PC-3 (cell line): Measurements from ENCODE around the gene GPN3. TPM values are rescaled to one million over a fixed set of nuclear protein-coding genes. Genes with fewer than 3 reads are reported as not detected.

Experiments used
- ATAC-seq: fragments of 200-7000 bp; cut with Tn5 transposase; 2 replicates; pipeline ENCODE4 v1.9.1; 2020; ENCODE audit warnings: mild to moderate bottlenecking, moderate library complexity
- BruUV-seq: library from RNA; stranded (reverse); fragments of 400-500 nt; replicated peaks from 2 replicates; lab custom pipeline; 2021; lab: Mats Ljungman, UMichigan
- CTCF ChIA-PET: fragments of 300-600 bp; sonication (Branson Sonifier 250); formaldehyde crosslinking; loops from one replicate; lab custom pipeline; 2022; ENCODE audit warnings: antibody characterized with exemption; lab: Charles Lee
- POLR2A ChIA-PET: fragments of 300-600 bp; sonication (Branson Sonifier 250); formaldehyde crosslinking; loops from one replicate; lab custom pipeline; 2022; ENCODE audit warnings: antibody characterized with exemption; ENCODE audit not compliant: unreplicated experiment; lab: Charles Lee
- DNase-seq: peaks from one replicate; pipeline ENCODE4 v3.0.0-alpha.2; 2015
- H2AFZ ChIP-seq: fragments of 300-600 bp; sonication (generic); 2 replicates; pipeline ENCODE4 v1.6.0; 2016; ENCODE audit warnings: antibody characterized with exemption, low read length
- H3F3A ChIP-seq: fragments of 300-600 bp; sonication (generic); one replicate; pipeline ENCODE4 v1.6.0; 2017; ENCODE audit warnings: antibody characterized with exemption, low read length, control low read depth, mild to moderate bottlenecking; ENCODE audit not compliant: unreplicated experiment
- H3K27ac ChIP-seq: fragments of 300-600 bp; sonication (generic); 2 replicates; pipeline ENCODE4 v1.5.1; 2016; ENCODE audit warnings: mild to moderate bottlenecking, low read length
- H3K27me3 ChIP-seq: fragments of 300-600 bp; sonication (generic); 2 replicates; pipeline ENCODE4 v1.6.1; 2016; ENCODE audit warnings: low read length, mixed read lengths
- H3K36me3 ChIP-seq: fragments of 300-600 bp; sonication (generic); 2 replicates; pipeline ENCODE4 v1.6.1; 2016; ENCODE audit warnings: low read depth, mixed run types, low read length, mixed read lengths
- H3K4me1 ChIP-seq: fragments of 300-600 bp; sonication (generic); 2 replicates; pipeline ENCODE4 v1.5.1; 2016; ENCODE audit warnings: low read length; ENCODE audit not compliant: insufficient read depth
- H3K4me2 ChIP-seq: fragments of 300-600 bp; sonication (generic); 2 replicates; pipeline ENCODE4 v1.6.0; 2016; ENCODE audit warnings: low read length
- H3K4me3 ChIP-seq: fragments of 300-600 bp; sonication (generic); 2 replicates; pipeline ENCODE4 v1.5.1; 2016; ENCODE audit warnings: mild to moderate bottlenecking, low read length, mixed read lengths
- H3K79me2 ChIP-seq: fragments of 300-600 bp; sonication (generic); 2 replicates; pipeline ENCODE4 v1.6.1; 2017; ENCODE audit warnings: low read length, mixed read lengths
- H3K9ac ChIP-seq: fragments of 300-600 bp; sonication (generic); 2 replicates; pipeline ENCODE4 v1.6.0; 2016; ENCODE audit warnings: mild to moderate bottlenecking, low read length
- H3K9me2 ChIP-seq: fragments of 300-600 bp; sonication (generic); replicated peaks from 2 replicates; pipeline ENCODE4 v1.6.1; 2016; ENCODE audit warnings: mixed run types, low read length, mixed read lengths
- H3K9me3 ChIP-seq: fragments of 300-600 bp; sonication (generic); 2 replicates; pipeline ENCODE4 v1.6.1; 2016; ENCODE audit warnings: low read length, mixed read lengths
- H4K20me1 ChIP-seq: fragments of 300-600 bp; sonication (generic); 2 replicates; pipeline ENCODE4 v1.6.1; 2016; ENCODE audit warnings: low read length, mixed read lengths
- EZH2 ChIP-seq: fragments of 300-600 bp; sonication (generic); IDR thresholded peaks from one replicate; pipeline ENCODE4 v1.6.1; 2017; ENCODE audit warnings: antibody characterized with exemption, mild to moderate bottlenecking, low read length; ENCODE audit not compliant: unreplicated experiment
- EZH2phosphoT487 ChIP-seq: fragments of 300-600 bp; sonication (generic); IDR thresholded peaks from 2 replicates; pipeline ENCODE4 v1.6.1; 2018; ENCODE audit warnings: mild to moderate bottlenecking, antibody characterized with exemption, low read length, borderline replicate concordance
- intact Hi-C: fragments of 100-400 bp; cut with micrococcal nuclease; formaldehyde crosslinking; loops from 2 replicates; pipeline ENCODE4 v1.9.0; 2023
- total RNA-seq: library from RNA; depleted of rRNA; stranded (reverse); fragments of >200 nt; gene quantifications from 2 replicates; pipeline ENCODE4 v1.2.3, GENCODE V29; 2014
- TF ChIP-seq, protein P1 (sequence below): fragments of 300-600 bp; sonication (generic); conservative IDR thresholded peaks from 2 replicates; pipeline ENCODE4 v1.5.1; 2017; ENCODE audit warnings: antibody characterized with exemption, low read depth, mild to moderate bottlenecking, low read length

Gene GPN3
- total RNA-seq, 1 experiment from 2014 or later, result 32.5 TPM

DNA sequence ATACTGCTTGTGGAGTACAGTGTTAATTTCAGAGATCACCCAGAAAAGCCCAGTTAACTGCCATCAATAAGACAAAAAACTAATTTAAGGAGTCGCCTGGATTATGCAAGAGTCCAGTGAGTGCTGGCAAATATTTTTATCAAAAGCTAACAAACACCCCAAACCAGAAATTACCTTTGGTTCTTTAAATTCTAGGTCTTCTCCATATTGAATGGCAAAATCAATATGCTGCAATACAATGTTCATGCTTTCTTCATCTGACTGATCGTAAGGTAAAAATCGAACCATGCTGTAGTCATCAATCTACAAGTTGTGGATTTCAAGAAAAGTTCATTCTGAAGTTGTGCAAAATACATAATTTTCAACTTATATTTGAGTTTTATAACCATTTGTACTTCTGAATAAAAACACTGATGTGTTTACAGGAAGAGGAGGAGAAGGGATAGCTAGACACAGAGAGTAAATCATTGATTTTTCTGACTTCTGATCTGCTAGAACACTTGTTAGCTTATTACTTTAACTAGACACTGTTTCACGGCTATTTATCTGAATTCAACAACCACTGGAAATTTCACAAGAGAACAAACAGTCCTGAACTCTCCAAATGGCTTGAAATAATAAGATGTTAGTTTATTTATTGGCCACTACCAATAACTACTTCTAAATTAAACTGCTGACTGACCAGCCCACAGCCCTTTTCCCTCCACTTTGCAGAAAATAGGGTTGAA is 14.3 kb downstream of the GPN3 start:
- H3K9me2 ChIP-seq, result no peaks in the 10 kb centered on the region
- intact Hi-C loops, result no loop called here
- TF ChIP-seq, protein P1, sequence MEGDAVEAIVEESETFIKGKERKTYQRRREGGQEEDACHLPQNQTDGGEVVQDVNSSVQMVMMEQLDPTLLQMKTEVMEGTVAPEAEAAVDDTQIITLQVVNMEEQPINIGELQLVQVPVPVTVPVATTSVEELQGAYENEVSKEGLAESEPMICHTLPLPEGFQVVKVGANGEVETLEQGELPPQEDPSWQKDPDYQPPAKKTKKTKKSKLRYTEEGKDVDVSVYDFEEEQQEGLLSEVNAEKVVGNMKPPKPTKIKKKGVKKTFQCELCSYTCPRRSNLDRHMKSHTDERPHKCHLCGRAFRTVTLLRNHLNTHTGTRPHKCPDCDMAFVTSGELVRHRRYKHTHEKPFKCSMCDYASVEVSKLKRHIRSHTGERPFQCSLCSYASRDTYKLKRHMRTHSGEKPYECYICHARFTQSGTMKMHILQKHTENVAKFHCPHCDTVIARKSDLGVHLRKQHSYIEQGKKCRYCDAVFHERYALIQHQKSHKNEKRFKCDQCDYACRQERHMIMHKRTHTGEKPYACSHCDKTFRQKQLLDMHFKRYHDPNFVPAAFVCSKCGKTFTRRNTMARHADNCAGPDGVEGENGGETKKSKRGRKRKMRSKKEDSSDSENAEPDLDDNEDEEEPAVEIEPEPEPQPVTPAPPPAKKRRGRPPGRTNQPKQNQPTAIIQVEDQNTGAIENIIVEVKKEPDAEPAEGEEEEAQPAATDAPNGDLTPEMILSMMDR, result no peak
- TF ChIP-seq EZH2phosphoT487 (no peak), EZH2 (no peak)
- ATAC-seq (no peak), DNase-seq (no peak)
- no TSS peak for BruUV-seq
- H3F3A ChIP-seq, result peaks cover 3% of the 10 kb centered on the region
- no peaks in the 10 kb centered on the region for H3K27me3 ChIP-seq
- H3K36me3 ChIP-seq, result peaks cover 9% of the 10 kb centered on the region; the same call in 1 of the 2 replicates
- ChIA-PET CTCF (no interaction called here), POLR2A (no interaction called here)
- no peak overlapping the region for H3K4me2 ChIP-seq
- H3K4me1 ChIP-seq, result 0 out of 2 replicates have a peak, but pooled peaks cover 5% of the 10 kb centered on the region
- H3K79me2 ChIP-seq, result peaks cover 14% of the 10 kb centered on the region
- no peak overlapping the region for H3K4me3 ChIP-seq
- H2AFZ ChIP-seq, result no peak overlapping the region
- no peak overlapping the region for H3K27ac ChIP-seq
- H3K9me3 ChIP-seq, result no peaks in the 10 kb centered on the region
- no peaks in the 10 kb centered on the region for H4K20me1 ChIP-seq
- no peak overlapping the region for H3K9ac ChIP-seq

DNA sequence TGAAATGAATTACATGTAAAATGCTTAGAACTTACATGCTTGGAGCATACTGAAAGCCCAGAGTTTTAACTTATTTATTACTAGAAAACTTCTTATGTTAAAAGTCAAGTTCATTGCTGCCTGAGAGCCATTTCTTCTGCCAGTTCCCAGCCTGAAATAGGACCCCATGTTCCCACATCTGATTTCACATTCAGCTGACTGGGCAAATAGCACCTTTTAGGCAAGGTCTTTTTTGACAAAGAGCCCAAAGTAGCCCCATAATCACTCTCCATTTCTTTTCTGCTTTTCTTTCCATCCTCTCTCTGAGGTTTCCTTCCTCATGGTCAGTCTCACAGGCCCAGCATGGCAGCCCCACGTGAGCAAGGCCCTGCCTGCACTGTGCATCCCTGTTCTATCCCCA is 16.8 kb downstream of the GPN3 start:
- Histone ChIP-seq H3K4me2 (no peak overlapping the region), H3K9me2 (no peaks in the 10 kb centered on the region), H4K20me1 (peaks cover 5% of the 10 kb centered on the region; the same call in 1 of the 2 replicates), H3K36me3 (peaks cover 18% of the 10 kb centered on the region; the same call in 1 of the 2 replicates), H2AFZ (no peak overlapping the region), H3K27ac (no peak overlapping the region), H3K79me2 (peaks cover 38% of the 10 kb centered on the region), H3K4me1 (0 out of 2 replicates have a peak, but pooled peaks cover 5% of the 10 kb centered on the region), H3K9ac (no peak overlapping the region), H3F3A (peaks cover 3% of the 10 kb centered on the region), H3K9me3 (no peaks in the 10 kb centered on the region), H3K4me3 (no peak overlapping the region), H3K27me3 (no peaks in the 10 kb centered on the region)
- ATAC-seq (no peak), DNase-seq (no peak)
- no TSS peak for BruUV-seq
- TF ChIP-seq, protein P1, result no peak
- TF ChIP-seq EZH2 (no peak), EZH2phosphoT487 (no peak)
- intact Hi-C loops, result loop anchor here (2.0 kb wide), 1 partner anchor 376 kb away; no protein-coding TSS in a partner anchor
- CTCF ChIA-PET, result no interaction called here
- POLR2A ChIA-PET, result no interaction called here
